HEK293T (cell line): ENCODE results near the gene LRRC51.

Experiments
- ARNT ChIP-seq: fragments of 450-650 bp; IDR thresholded peaks from 2 replicates; pipeline ENCODE4 v1.6.1; 2017; ENCODE audit warnings: mild to moderate bottlenecking
- BHLHE40 ChIP-seq: fragments of 450-650 bp; IDR thresholded peaks from 2 replicates; pipeline ENCODE4 v1.6.1; 2016; ENCODE audit warnings: mild to moderate bottlenecking, moderate library complexity, borderline replicate concordance
- CTBP1 ChIP-seq: fragments of 450-650 bp; IDR thresholded peaks from 2 replicates; pipeline ENCODE4 v1.6.1; 2016; ENCODE audit warnings: borderline replicate concordance
- ELF4 ChIP-seq: fragments of 450-650 bp; IDR thresholded peaks from 2 replicates; pipeline ENCODE4 v1.6.1; 2017; ENCODE audit warnings: antibody characterized with exemption
- FOXA1 ChIP-seq: fragments of 450-650 bp; IDR thresholded peaks from 2 replicates; pipeline ENCODE4 v1.6.1; 2016; ENCODE audit warnings: mild to moderate bottlenecking
- FOXM1 ChIP-seq: fragments of 450-650 bp; IDR thresholded peaks from 2 replicates; pipeline ENCODE4 v1.6.1; 2017; ENCODE audit warnings: mild to moderate bottlenecking, borderline replicate concordance
- HDGF ChIP-seq: fragments of 450-650 bp; IDR thresholded peaks from 2 replicates; pipeline ENCODE4 v1.6.1; 2017; ENCODE audit warnings: antibody characterized with exemption, borderline replicate concordance
- L3MBTL2 ChIP-seq: fragments of 450-650 bp; conservative IDR thresholded peaks from 2 replicates; pipeline ENCODE4 v1.6.1; 2016; ENCODE audit warnings: mild to moderate bottlenecking
- LEF1 ChIP-seq: fragments of 450-650 bp; IDR thresholded peaks from 2 replicates; pipeline ENCODE4 v1.6.1; 2017; ENCODE audit warnings: mild to moderate bottlenecking, borderline replicate concordance
- NFRKB ChIP-seq: fragments of 450-650 bp; IDR thresholded peaks from 2 replicates; pipeline ENCODE4 v1.6.1; 2016; ENCODE audit warnings: mild to moderate bottlenecking, moderate library complexity
- SUZ12 ChIP-seq: fragments of 450-650 bp; IDR thresholded peaks from 2 replicates; pipeline ENCODE4 v1.6.1; 2016; ENCODE audit warnings: mild to moderate bottlenecking
- TARDBP ChIP-seq: fragments of 450-650 bp; IDR thresholded peaks from 2 replicates; pipeline ENCODE4 v1.6.1; 2016
- ZNF384 ChIP-seq: fragments of 450-650 bp; IDR thresholded peaks from 2 replicates; pipeline ENCODE4 v1.6.1; 2016
- TF ChIP-seq, protein P1 (sequence below): fragments of 450-650 bp; IDR thresholded peaks from 2 replicates; pipeline ENCODE4 v1.6.1; 2016

DNA sequence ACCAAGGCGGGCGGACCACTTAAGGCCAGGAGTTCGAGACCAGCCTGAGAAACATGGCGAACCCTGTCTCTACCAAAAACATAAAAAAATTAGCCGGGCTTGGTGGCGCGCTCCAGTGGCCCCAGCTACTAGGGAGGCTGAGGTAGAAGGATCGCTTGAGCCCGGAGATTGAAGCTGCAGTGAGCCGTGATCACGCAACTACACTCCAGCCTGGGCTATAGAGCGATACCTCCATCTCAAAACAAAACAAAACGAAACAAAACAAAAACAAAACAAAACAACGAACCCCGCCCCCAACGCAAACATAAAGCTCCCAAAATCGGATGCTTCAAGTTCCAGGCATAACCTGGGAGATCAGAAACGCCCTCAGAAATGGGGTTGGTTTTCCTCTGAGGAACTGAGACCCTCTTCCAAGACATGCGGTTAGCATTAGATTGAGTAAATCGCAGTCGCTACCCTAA is 564 bp downstream of the LRRC51 start:
- TF ChIP-seq CTBP1, result no peak
- TF ChIP-seq FOXA1, result no peak
- no peak for TF ChIP-seq ELF4
- TF ChIP-seq TARDBP, result no peak
- no peak for TF ChIP-seq HDGF
- TF ChIP-seq LEF1, result no peak
- TF ChIP-seq ARNT, result no peak
- TF ChIP-seq SUZ12, result no peak
- no peak for TF ChIP-seq BHLHE40
- TF ChIP-seq FOXM1, result no peak
- no peak for TF ChIP-seq ZNF384
- TF ChIP-seq, protein P1, sequence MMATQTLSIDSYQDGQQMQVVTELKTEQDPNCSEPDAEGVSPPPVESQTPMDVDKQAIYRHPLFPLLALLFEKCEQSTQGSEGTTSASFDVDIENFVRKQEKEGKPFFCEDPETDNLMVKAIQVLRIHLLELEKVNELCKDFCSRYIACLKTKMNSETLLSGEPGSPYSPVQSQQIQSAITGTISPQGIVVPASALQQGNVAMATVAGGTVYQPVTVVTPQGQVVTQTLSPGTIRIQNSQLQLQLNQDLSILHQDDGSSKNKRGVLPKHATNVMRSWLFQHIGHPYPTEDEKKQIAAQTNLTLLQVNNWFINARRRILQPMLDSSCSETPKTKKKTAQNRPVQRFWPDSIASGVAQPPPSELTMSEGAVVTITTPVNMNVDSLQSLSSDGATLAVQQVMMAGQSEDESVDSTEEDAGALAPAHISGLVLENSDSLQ, result no peak
- TF ChIP-seq NFRKB, result no peak
- no peak; the same call in 1 of the 2 replicates for TF ChIP-seq L3MBTL2
